Skeletal muscle satellite cell (primary cell): Measurements from ENCODE around the gene FDXR.

Experiments
- H3K27me3 ChIP-seq: 2 replicates; pipeline ENCODE4 v1.7.0; 2013; ENCODE audit warnings: low read length; ENCODE audit not compliant: control insufficient read depth, insufficient read depth
- H3K36me3 ChIP-seq: 2 replicates; pipeline ENCODE4 v1.7.0; 2013; ENCODE audit warnings: mild to moderate bottlenecking, control low read depth, low read length; ENCODE audit not compliant: insufficient read depth
- H3K4me1 ChIP-seq: 2 replicates; pipeline ENCODE4 v1.7.0; 2013; ENCODE audit warnings: low read length; ENCODE audit not compliant: control insufficient read depth, insufficient read depth
- H3K4me2 ChIP-seq: 2 replicates; pipeline ENCODE4 v1.7.0; 2013; ENCODE audit warnings: mild to moderate bottlenecking, low read length
- H3K4me3 ChIP-seq: 2 replicates; pipeline ENCODE4 v1.7.0; 2013; ENCODE audit warnings: low read length
- H3K9ac ChIP-seq: 2 replicates; pipeline ENCODE4 v1.7.0; 2013; ENCODE audit warnings: mild to moderate bottlenecking, low read depth, low read length, moderate library complexity
- H3K9me3 ChIP-seq: replicated peaks from 2 replicates; pipeline ENCODE4 v1.7.0; 2013; ENCODE audit warnings: mild to moderate bottlenecking, control low read depth, low read length

The FDXR gene

DNA sequence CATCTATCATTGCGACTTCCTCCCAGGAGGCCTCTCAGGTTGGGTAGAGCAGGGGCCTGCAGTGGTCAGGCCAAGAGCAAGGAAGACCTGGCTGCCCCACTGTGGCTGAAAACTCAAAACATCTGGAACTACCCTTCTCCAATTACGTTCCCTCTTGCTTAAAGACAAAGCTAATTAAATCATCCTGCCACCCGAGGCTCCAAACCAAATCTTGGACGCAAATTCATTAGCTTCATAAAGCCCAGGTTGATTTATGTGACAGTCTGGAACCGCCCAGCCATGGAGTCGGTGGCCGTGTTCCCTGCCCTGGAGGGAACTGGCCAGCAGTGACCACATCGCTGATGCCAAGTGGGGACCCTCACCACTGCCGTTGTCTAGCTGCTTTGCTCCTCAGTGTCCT lies 34.5 kb downstream of the FDXR start:
- H3K4me2 ChIP-seq: no peak overlapping the region
- peaks cover 12% of the 10 kb centered on the region for H3K36me3 ChIP-seq
- no peak overlapping the region for H3K9ac ChIP-seq
- H3K4me1 ChIP-seq: peaks cover 22% of the 10 kb centered on the region
- H3K27me3 ChIP-seq: no peaks in the 10 kb centered on the region
- no peaks in the 10 kb centered on the region for H3K9me3 ChIP-seq
- H3K4me3 ChIP-seq: no peak overlapping the region

DNA sequence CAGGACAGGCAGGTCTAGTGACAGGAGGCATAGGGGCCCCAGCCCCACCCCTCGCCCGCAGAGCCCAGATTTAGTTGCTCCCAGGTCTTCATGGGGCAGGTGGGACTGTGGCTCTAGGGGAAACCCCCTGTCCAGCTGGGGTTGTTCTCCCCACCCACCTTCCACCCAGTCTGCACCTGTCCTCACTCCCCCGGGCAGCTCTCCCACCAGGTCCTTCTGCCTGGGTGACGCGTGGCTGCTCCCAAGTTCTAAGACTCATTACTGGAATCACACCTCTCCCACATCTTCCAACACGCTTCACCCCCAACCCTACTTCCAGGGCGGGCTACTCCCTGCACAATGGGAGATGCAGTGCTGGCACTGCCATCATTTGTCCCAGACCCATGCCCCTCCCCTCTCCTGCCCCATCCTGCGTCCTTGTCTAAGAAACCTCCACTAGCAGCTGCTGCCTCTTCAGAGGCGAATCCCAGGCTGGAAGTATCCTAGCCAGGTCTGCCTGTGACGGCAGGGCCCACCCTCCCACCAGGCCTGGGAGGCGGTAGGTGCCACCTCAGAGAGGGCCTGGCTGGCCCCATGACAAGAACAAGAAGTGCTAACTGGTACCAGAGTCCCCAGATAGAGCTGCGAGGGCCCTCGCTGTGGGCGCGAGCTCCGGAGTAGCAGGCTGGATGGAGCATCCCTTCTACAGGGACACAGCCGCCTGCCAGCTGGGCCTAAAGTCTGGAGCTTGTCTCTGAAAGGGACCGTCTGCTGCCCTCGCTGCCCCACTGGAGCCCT lies 35.9 kb downstream of the FDXR start:
- H3K27me3 ChIP-seq: no peaks in the 10 kb centered on the region
- H3K36me3 ChIP-seq: peaks cover 12% of the 10 kb centered on the region
- H3K9ac ChIP-seq: no peak overlapping the region
- no peak overlapping the region for H3K4me3 ChIP-seq
- H3K4me1 ChIP-seq: peaks cover 17% of the 10 kb centered on the region
- no peaks in the 10 kb centered on the region for H3K9me3 ChIP-seq
- no peak overlapping the region for H3K4me2 ChIP-seq

DNA sequence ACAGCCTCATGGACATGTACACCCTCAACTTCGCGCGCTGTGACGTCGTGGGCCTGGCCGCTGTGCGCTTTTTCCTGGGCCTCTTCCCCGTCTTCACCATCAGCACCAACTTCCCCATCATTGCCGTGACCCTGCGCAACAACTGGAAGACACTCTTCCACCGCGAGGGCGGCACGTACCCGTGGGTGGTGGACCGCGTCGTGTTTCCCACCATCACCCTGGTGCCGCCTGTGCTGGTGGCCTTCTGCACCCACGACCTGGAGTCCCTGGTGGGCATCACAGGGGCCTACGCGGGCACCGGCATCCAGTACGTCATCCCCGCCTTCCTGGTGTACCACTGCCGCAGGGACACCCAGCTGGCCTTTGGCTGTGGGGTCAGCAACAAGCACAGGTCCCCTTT lies 36.6 kb downstream of the FDXR start:
- H3K4me1 ChIP-seq: peaks cover 17% of the 10 kb centered on the region
- H3K4me3 ChIP-seq: no peak overlapping the region
- H3K27me3 ChIP-seq: no peaks in the 10 kb centered on the region
- no peak overlapping the region for H3K4me2 ChIP-seq
- H3K36me3 ChIP-seq: peaks cover 12% of the 10 kb centered on the region
- no peak overlapping the region for H3K9ac ChIP-seq
- H3K9me3 ChIP-seq: no peaks in the 10 kb centered on the region

DNA sequence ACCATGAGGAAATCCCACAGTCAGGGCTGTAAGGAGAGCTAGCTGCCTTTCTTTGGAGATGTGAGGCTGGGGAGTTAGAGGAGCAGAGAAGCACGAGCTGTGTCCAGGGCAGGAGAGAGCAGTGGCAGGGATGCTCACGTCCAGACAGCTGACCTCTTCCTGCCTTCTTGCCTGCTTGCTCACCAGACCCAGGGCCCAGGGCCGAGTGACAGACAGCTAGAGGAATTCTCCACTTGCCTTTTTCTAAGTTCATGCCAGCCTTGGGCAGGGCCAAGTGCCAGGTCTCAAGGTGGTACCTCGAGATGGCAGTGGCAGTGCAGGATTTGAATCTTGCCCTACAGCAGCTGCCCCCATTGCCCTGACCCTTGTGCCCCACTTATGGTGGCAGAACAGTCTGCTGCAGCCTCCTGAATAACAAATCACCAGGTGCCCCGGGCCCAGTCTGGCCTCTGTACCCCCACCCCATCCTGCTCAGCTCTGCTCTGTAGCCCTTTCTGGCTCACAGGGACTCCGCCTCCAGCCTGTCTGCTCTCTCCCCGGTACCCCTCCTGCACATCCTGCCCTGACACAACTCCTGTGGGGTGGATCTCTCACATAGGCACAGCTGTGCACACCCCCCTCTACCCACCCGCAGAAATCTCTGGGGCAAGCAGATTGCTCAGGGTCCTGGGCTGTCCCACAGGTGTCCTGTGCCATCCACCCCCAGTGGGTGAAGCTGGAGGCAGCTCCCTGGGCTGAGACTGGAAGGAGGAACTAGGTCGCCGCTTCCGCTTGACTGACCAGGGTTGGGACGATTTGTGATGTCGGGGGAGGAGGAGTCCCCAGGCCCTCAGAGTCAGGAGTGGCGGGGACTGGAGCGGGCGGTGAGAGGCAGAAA lies 39.1 kb downstream of the FDXR start:
- no peak overlapping the region for H3K4me3 ChIP-seq
- H3K27me3 ChIP-seq: no peaks in the 10 kb centered on the region
- H3K9ac ChIP-seq: no peak overlapping the region
- H3K4me1 ChIP-seq: peaks cover 10% of the 10 kb centered on the region
- no peaks in the 10 kb centered on the region for H3K9me3 ChIP-seq
- H3K36me3 ChIP-seq: peaks cover 12% of the 10 kb centered on the region
- no peak overlapping the region for H3K4me2 ChIP-seq

DNA sequence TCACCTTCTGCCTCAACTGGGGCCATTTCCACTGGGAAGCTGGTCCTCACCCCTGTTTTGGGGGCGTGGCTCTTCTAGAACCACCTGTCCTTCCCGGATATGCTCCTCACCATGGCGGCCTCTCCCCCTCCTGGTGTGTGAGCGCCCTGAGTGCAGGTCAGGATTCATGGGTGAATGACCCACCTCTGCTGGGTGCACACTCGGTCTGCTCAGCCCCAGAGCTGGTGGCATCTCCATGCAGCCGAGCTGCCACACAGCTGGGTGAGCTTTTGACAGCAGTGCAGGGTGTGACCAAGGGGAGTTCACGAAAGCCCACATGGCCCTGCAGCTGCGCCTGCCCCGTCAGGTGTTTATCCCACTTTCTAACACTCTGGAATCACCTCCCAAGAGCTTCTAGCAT lies 40.4 kb downstream of the FDXR start:
- Histone ChIP-seq H3K9me3 (no peaks in the 10 kb centered on the region), H3K36me3 (peaks cover 12% of the 10 kb centered on the region), H3K4me1 (peaks cover 10% of the 10 kb centered on the region)

DNA sequence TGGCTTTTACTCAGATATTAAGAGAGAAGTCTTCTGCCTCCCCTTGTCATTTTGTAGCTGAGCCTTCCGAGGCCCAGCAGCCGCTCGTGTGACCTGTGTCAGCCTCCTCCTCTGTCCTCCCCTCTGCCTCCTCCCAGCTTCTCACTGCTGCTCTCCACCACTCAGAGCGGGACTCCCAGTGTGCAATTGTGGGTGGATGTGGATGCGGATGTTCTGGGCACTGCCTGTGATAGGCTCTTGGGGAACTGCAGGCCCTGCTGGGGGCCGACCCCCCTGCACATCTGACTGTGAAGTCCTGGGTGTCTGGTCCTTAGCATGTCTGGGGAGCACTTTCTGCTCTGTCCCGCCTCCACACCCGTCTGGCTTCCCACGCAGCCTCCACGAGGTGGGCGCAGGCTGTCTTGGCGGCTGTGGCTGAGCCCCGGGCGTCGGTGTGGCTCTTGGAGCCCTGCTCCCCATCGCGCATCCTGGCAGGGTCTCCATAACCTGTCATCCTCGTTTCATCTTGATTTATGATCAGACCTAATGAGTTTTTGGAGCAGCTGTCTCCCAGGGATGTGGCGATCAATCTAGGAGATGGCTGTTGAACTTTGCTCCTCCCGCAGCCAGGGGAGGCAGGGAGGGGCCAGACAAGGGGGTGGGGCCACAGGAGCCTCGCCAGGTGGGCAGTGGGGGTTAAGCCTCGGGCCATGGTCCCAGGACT lies 41.2 kb downstream of the FDXR start:
- Histone ChIP-seq H3K4me3 (no peak overlapping the region), H3K36me3 (peaks cover 9% of the 10 kb centered on the region), H3K9me3 (no peaks in the 10 kb centered on the region), H3K4me2 (no peak overlapping the region), H3K27me3 (no peaks in the 10 kb centered on the region), H3K4me1 (peaks cover 10% of the 10 kb centered on the region), H3K9ac (no peak overlapping the region)

More for the DNA sequence above, 40.4 kb downstream of the FDXR start:
- Histone ChIP-seq H3K27me3 (no peaks in the 10 kb centered on the region), H3K9ac (no peak overlapping the region), H3K4me2 (no peak overlapping the region), H3K4me3 (no peak overlapping the region)

DNA sequence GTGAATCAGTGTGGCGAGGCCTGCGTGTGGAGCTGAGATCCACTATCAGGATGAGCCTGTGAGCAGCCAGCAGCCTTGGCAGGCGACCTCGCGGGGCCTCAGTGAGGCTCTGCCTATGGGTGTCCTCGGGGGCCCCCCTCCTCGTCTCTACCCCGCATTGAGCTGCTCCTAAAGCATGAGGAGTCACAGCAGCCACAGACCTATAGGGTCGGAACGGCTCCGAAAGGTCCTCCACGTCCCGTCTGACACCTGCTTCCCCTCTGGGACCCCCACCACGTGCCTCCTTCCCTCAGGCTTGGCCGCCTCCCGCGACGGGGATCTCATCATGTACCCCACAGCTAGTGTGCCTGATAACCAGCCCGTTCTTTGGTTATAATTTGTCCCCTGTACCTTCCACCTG lies 41.9 kb downstream of the FDXR start:
- Histone ChIP-seq H3K27me3 (no peaks in the 10 kb centered on the region), H3K9me3 (no peaks in the 10 kb centered on the region), H3K9ac (no peak overlapping the region), H3K4me3 (no peak overlapping the region), H3K36me3 (peaks cover 7% of the 10 kb centered on the region), H3K4me1 (peaks cover 10% of the 10 kb centered on the region), H3K4me2 (no peak overlapping the region)

DNA sequence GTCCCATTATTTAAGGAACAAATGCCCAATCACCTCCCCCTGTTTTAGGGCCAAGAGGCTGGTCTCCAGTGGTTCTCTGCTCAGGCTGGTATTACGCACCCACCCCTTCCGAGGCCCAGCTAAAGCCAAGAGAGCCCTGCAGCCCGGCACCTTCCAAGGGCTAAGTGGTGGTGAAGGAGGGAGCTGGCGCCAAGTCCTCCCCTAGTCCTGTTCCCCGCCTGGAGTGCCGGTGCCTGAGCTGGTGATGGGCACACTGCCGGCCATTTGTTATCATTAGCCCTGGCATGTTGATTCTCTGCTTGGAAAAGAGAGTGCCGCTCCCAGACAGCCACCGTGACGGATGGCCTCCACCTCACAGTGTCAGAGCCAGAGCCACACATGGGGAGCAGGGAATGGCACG lies 45.0 kb downstream of the FDXR start:
- Histone ChIP-seq H3K9me3 (no peaks in the 10 kb centered on the region), H3K4me2 (no peak overlapping the region), H3K9ac (no peak overlapping the region), H3K36me3 (peaks cover 9% of the 10 kb centered on the region), H3K4me3 (no peak overlapping the region), H3K27me3 (no peaks in the 10 kb centered on the region), H3K4me1 (no peaks in the 10 kb centered on the region)

DNA sequence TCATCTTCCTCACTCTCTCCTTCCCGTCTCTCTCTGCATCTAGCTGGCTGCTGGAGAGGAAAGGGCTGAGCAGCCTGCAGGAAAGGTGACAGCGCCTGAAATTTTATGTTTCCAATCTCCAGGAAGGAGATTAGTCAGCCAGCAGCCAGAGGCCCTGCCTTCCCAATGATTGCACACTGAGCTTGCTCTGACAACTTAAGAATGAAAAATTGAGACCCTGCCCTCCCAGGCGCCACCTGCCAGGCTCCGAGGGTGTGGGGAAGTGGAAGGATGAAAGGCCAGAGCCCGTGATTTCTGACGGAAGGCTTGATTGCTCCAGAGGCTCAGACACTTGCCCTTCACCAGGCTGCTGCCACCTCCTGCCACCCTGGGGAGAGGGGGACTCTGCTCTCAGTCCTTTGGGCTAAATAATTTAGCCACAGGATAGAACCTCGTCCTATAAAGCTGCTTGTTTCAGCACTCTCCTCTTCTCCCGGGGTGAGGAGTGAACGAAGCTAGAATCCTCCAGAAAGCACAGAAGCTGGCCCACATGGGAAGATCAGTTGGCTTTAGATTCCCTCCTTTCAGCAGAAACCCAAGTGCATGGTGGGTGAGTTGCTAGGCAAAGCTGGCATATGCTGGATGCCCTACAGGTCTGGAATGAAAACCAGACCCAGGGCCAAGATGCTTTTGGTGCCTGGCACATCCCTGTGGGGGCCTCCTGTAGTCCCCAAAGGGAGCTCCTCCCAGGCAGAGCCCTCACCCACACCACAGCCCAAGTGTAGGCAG lies 46.7 kb downstream of the FDXR start:
- peaks cover 11% of the 10 kb centered on the region for H3K36me3 ChIP-seq
- H3K9ac ChIP-seq: no peak overlapping the region
- H3K4me3 ChIP-seq: no peak overlapping the region

DNA sequence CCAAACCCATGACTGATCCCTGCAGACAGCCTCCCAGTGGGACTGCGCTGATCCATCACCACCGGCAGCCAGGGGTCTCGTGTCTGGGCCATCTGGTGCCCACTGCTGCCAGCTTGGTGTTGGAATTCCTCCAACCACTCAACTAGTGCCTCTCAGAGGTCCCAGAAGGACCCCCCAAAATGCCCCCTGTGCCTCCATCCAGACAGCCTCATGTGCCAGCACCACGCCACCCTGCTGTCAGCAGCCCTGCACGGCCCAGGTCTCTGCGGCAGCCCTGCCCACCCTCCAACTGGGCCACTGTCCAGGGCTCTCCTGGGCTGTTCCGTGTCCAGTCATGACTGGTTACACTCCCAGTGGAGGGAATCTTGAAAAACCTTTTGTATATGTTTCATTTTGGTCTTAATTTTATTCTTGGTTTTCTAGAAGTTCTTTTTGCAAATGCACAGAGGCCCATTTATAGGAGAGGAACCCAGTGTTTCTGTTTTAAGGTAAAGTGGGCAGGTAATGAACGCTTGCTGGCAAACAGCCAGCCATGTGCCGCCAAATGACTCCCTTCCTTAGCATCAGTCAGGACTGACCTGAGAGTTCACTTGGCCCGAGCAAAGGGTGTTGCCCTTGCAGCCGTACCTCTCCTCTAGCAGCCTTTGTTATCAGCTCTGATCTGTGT lies 47.7 kb downstream of the FDXR start:
- Histone ChIP-seq H3K27me3 (no peaks in the 10 kb centered on the region), H3K36me3 (peaks cover 17% of the 10 kb centered on the region), H3K4me3 (no peak overlapping the region), H3K4me1 (no peaks in the 10 kb centered on the region), H3K4me2 (no peak overlapping the region), H3K9ac (no peak overlapping the region), H3K9me3 (no peaks in the 10 kb centered on the region)

More for the DNA sequence above, 46.7 kb downstream of the FDXR start:
- Histone ChIP-seq H3K4me2 (no peak overlapping the region), H3K4me1 (no peaks in the 10 kb centered on the region), H3K9me3 (no peaks in the 10 kb centered on the region), H3K27me3 (no peaks in the 10 kb centered on the region)
